Natural killer cell (primary cell): ENCODE measurements around the gene ZNF445. TPM values are rescaled to one million over a fixed set of nuclear protein-coding genes. Genes with fewer than 3 reads are reported as not detected.
"Not testable (repeated sequence)": the region's sequence is repeated elsewhere in the genome, so short reads cannot be mapped to it uniquely, and the experiment has no call there.

Experiments used
- ATAC-seq, 3 donors: fragments of 150-1000 bp in 2 of 3; fragments of 200-7000 bp in 1 of 3; cut with Tn5 transposase; 1 replicate in 1 of 3; 2 replicates in 2 of 3; pipeline ENCODE4 v1.10.0; 2021; ENCODE audit warnings: mild to moderate bottlenecking in 2 of 3, moderate library complexity in 2 of 3
- DNase-seq, 2 donors: peaks; one replicate each; pipeline versions ENCODE4 v3.0.0 to v3.0.0-alpha.2; 2013 to 2021; ENCODE audit warnings: mixed read lengths in 1 of 2
- H3K27ac ChIP-seq: one replicate; pipeline ENCODE4 v1.5.1; 2013; ENCODE audit warnings: mild to moderate bottlenecking, low read length
- H3K27me3 ChIP-seq: one replicate; pipeline ENCODE4 v1.6.1; 2013; ENCODE audit warnings: low read length; ENCODE audit not compliant: control insufficient read depth, insufficient read depth
- H3K36me3 ChIP-seq: one replicate; pipeline ENCODE4 v1.6.1; 2013; ENCODE audit warnings: low read length; ENCODE audit not compliant: control insufficient read depth, insufficient read depth
- H3K4me1 ChIP-seq: one replicate; pipeline ENCODE4 v1.6.1; 2013; ENCODE audit warnings: low read length; ENCODE audit not compliant: control insufficient read depth, insufficient read depth
- H3K4me3 ChIP-seq: one replicate; pipeline ENCODE4 v1.5.1; 2013; ENCODE audit warnings: low read length
- H3K9me3 ChIP-seq: one replicate; pipeline ENCODE4 v1.6.1; 2013; ENCODE audit warnings: low read length; ENCODE audit not compliant: control insufficient read depth, insufficient read depth
- H3K27ac Mint-ChIP-seq, 2 donors: one replicate each; pipeline ENCODE4 v1.8.0; 2022; ENCODE audit warnings: mild to moderate bottlenecking in 2 of 2, mixed read lengths in 2 of 2, moderate library complexity in 1 of 2
- H3K27me3 Mint-ChIP-seq, 2 donors: one replicate each; pipeline ENCODE4 v1.8.0; 2022; ENCODE audit warnings: low read depth in 2 of 2, mixed read lengths in 2 of 2
- H3K36me3 Mint-ChIP-seq: one replicate; pipeline ENCODE4 v1.8.0; 2022; ENCODE audit warnings: mixed read lengths
- H3K4me1 Mint-ChIP-seq, 2 donors: one replicate each; pipeline ENCODE4 v1.8.0; 2022; ENCODE audit warnings: mixed read lengths in 2 of 2
- H3K4me3 Mint-ChIP-seq: one replicate; pipeline ENCODE4 v1.8.0; 2022; ENCODE audit warnings: mild to moderate bottlenecking, moderate library complexity, mixed read lengths
- H3K9me3 Mint-ChIP-seq, 2 donors: one replicate each; pipeline ENCODE4 v1.8.0; 2022; ENCODE audit warnings: mixed read lengths in 2 of 2
- CTCF ChIP-seq: fragments of 200-600 bp; IDR thresholded peaks from one replicate; pipeline ENCODE4 v1.8.0; 2022; ENCODE audit warnings: antibody characterized with exemption
- WGBS: methylation state at CpG from one replicate; pipeline ENCODE4 v1.1.7; 2013; ENCODE audit warnings: missing lambda C conversion rate; ENCODE audit not compliant: insufficient coverage; 5-methylcytosine and 5-hydroxymethylcytosine counted together
- intact Hi-C: fragments of 100-400 bp; cut with micrococcal nuclease; formaldehyde crosslinking; loops from one replicate; pipeline ENCODE4 v1.14.2; 2022
- total RNA-seq, 4 donors: library from RNA; stranded (reverse); fragments of 120-200 nt in 1 of 4; gene quantifications; one replicate each; pipeline versions ENCODE4 v1.2.3 to v1.2.4, GENCODE V29; 2013 to 2022

Gene ZNF445
- total RNA-seq, 3 donors from 2014 or later (not counting 1 experiment from before 2014, with no cell fraction given): 15.5 to 24.4 (median 17.4) TPM

DNA sequence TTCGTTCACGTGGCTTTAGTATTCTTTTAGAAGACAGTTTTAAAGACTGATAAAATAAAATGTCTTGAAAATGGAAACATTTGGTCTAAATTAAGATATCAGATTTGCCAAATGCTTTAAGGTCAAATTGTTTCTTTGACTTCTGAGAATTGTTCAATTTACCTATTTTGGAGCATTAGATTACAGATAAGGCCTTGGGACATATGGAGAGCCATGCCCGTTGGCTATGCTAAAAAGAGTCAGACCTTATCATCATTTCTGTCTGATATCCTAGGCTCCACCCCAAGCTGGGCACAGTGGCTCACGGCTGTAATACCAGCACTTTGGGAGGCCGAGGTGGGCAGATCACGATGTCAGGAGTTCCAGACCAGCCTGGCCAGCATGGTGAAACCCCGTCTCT is 13.0 kb downstream of the ZNF445 start:
- H3K4me3 ChIP-seq: no peak overlapping the region
- H3K36me3 Mint-ChIP-seq: no peaks in the 10 kb centered on the region
- 99% methylated on average over 7 of the region's 7 CpGs for WGBS
- TF ChIP-seq CTCF: no peak
- ATAC-seq (no peak), DNase-seq (no peak)
- H3K27ac ChIP-seq: no peak overlapping the region
- intact Hi-C loops: no loop called here
- no peaks in the 10 kb centered on the region for H3K27me3 ChIP-seq
- H3K27ac Mint-ChIP-seq: no peak overlapping the region
- H3K4me1 Mint-ChIP-seq: peaks cover 13 to 14% of the 10 kb centered on the region in 2 donors
- H3K36me3 ChIP-seq: peaks cover 16% of the 10 kb centered on the region
- peaks cover 5% of the 10 kb centered on the region for H3K9me3 ChIP-seq
- no peaks in the 10 kb centered on the region for H3K27me3 Mint-ChIP-seq
- no peaks in the 10 kb centered on the region for H3K4me1 ChIP-seq
- H3K9me3 Mint-ChIP-seq: no peaks in the 10 kb centered on the region
- no peak overlapping the region for H3K4me3 Mint-ChIP-seq

DNA sequence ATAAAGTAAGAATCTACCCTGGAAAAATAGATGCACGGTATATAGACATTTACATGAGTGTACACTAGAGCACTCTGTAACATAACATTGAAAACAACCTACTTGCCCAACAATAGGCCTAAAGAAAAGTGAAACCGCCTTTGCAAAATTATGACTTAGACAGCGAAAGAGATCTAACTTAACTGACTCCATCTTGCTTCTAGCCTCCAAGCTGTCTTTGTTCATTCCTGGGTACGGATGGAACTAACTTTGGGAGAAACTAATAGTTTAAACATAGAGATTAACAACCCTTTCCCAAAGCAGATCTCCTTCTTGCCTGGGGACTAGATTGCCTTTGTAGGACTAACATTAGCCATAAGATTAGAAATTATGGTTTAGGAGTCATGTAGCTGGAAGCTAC is 17.4 kb downstream of the ZNF445 start:
- H3K27ac ChIP-seq, H3K9me3 Mint-ChIP-seq, ATAC-seq, H3K27me3 ChIP-seq, DNase-seq, intact Hi-C loops, H3K4me3 ChIP-seq, H3K4me3 Mint-ChIP-seq, H3K27ac Mint-ChIP-seq, H3K9me3 ChIP-seq, H3K27me3 Mint-ChIP-seq, H3K4me1 ChIP-seq: not testable (repeated sequence)
- WGBS: 100% methylated on average over 3 of the region's 4 CpGs
- Mint-ChIP-seq H3K4me1 (peaks cover 5 to 10% of the 10 kb centered on the region in 2 donors), H3K36me3 (peaks cover 12% of the 10 kb centered on the region)
- H3K36me3 ChIP-seq: peaks cover 32% of the 10 kb centered on the region

GRCh38 chr3:44455318-44455717 is 22.2 kb downstream of the ZNF445 start:
- 98% methylated on average over 10 of the region's 10 CpGs for WGBS
- peaks cover 51% of the 10 kb centered on the region for H3K36me3 ChIP-seq
- H3K4me3 ChIP-seq: no peak overlapping the region
- no peaks in the 10 kb centered on the region for H3K27me3 ChIP-seq
- Mint-ChIP-seq H3K36me3 (peaks cover 24% of the 10 kb centered on the region), H3K27me3 (no peaks in the 10 kb centered on the region), H3K27ac (no peak overlapping the region), H3K4me1 (peaks cover 4 to 10% of the 10 kb centered on the region in 2 donors), H3K9me3 (no peaks in the 10 kb centered on the region), H3K4me3 (no peak overlapping the region)
- no peaks in the 10 kb centered on the region for H3K4me1 ChIP-seq
- ATAC-seq: no peak
- TF ChIP-seq CTCF: no peak
- no peaks in the 10 kb centered on the region for H3K9me3 ChIP-seq
- no peak for DNase-seq
- intact Hi-C loops: no loop called here
- no peak overlapping the region for H3K27ac ChIP-seq

GRCh38 chr3:44454258-44454657 is 23.2 kb downstream of the ZNF445 start:
- no peak overlapping the region for H3K4me3 Mint-ChIP-seq
- TF ChIP-seq CTCF: no peak
- no peaks in the 10 kb centered on the region for H3K27me3 Mint-ChIP-seq
- no peaks in the 10 kb centered on the region for H3K9me3 Mint-ChIP-seq
- intact Hi-C loops: no loop called here
- peaks cover 0 to 2% of the 10 kb centered on the region in 2 donors for H3K4me1 Mint-ChIP-seq
- H3K36me3 Mint-ChIP-seq: peaks cover 31% of the 10 kb centered on the region
- Histone ChIP-seq H3K4me1 (no peaks in the 10 kb centered on the region), H3K36me3 (peaks cover 62% of the 10 kb centered on the region), H3K27me3 (no peaks in the 10 kb centered on the region), H3K4me3 (no peak overlapping the region), H3K27ac (no peak overlapping the region), H3K9me3 (no peaks in the 10 kb centered on the region)
- ATAC-seq (no peak), DNase-seq (no peak)
- 73% methylated on average over 3 of the region's 4 CpGs for WGBS
- no peak overlapping the region for H3K27ac Mint-ChIP-seq
